H9 (cell line): ENCODE data around the gene DNAJC5. TPM values are rescaled to one million over a fixed set of nuclear protein-coding genes. Genes with fewer than 3 reads are reported as not detected.
A peak's percentile ranks its signal among the peaks of the same experiment; 100 is the strongest.

Experiments
- DNase-seq: peaks from one replicate; pipeline ENCODE4 v3.0.0-alpha.2; 2017
- H2AFZ ChIP-seq: one replicate; pipeline ENCODE4 v1.6.1; 2013; ENCODE audit warnings: mild to moderate bottlenecking, low read length, control low read depth, moderate library complexity
- H2AK5ac ChIP-seq: 2 replicates; pipeline ENCODE4 v1.6.1; 2013; ENCODE audit warnings: low read length, control low read depth, mixed read lengths; ENCODE audit not compliant: insufficient read length
- H2BK120ac ChIP-seq: one replicate; pipeline ENCODE4 v1.6.1; 2013; ENCODE audit warnings: low read depth, mild to moderate bottlenecking, low read length, control low read depth, inconsistent platforms; ENCODE audit not compliant: poor library complexity, severe bottlenecking
- H2BK12ac ChIP-seq: 2 replicates; pipeline ENCODE4 v1.6.1; 2013; ENCODE audit warnings: low read length, control low read depth, mixed read lengths, low read depth; ENCODE audit not compliant: insufficient read length
- H2BK15ac ChIP-seq: 2 replicates; pipeline ENCODE4 v1.6.1; 2013; ENCODE audit warnings: low read depth, low read length, control low read depth
- H2BK20ac ChIP-seq: one replicate; pipeline ENCODE4 v1.6.1; 2013; ENCODE audit warnings: low read depth, mild to moderate bottlenecking, low read length, control low read depth, inconsistent platforms; ENCODE audit not compliant: poor library complexity, severe bottlenecking
- H2BK5ac ChIP-seq: 2 replicates; pipeline ENCODE4 v1.6.1; 2013; ENCODE audit warnings: low read length, control low read depth, mixed read lengths; ENCODE audit not compliant: insufficient read length
- H3K14ac ChIP-seq: 2 replicates; pipeline ENCODE4 v1.6.1; 2013; ENCODE audit warnings: low read length, control low read depth; ENCODE audit not compliant: insufficient read depth
- H3K18ac ChIP-seq: 2 replicates; pipeline ENCODE4 v1.6.1; 2013; ENCODE audit warnings: low read depth, mild to moderate bottlenecking, mixed read lengths, low read length, control low read depth; ENCODE audit not compliant: insufficient read length
- H3K23ac ChIP-seq: 2 replicates; pipeline ENCODE4 v1.6.1; 2013; ENCODE audit warnings: low read length, control low read depth, mixed read lengths, low read depth; ENCODE audit not compliant: insufficient read length
- H3K23me2 ChIP-seq: 2 replicates; pipeline ENCODE4 v1.6.1; 2013; ENCODE audit warnings: low read depth, mild to moderate bottlenecking, mixed read lengths, low read length, control low read depth; ENCODE audit not compliant: insufficient read length, poor library complexity, severe bottlenecking
- H3K27ac ChIP-seq: 2 replicates; pipeline ENCODE4 v1.5.1; 2013; ENCODE audit warnings: low read length, control low read depth, mixed read lengths, low read depth; ENCODE audit not compliant: insufficient read length
- H3K27me3 ChIP-seq: 2 replicates; pipeline ENCODE4 v1.6.1; 2013; ENCODE audit warnings: low read length, control low read depth, inconsistent platforms; ENCODE audit not compliant: insufficient read depth
- H3K4ac ChIP-seq: 2 replicates; pipeline ENCODE4 v1.6.1; 2013; ENCODE audit warnings: low read depth, mild to moderate bottlenecking, control low read depth, inconsistent platforms, low read length, moderate library complexity
- H3K4me1 ChIP-seq: 2 replicates; pipeline ENCODE4 v1.6.1; 2013; ENCODE audit warnings: low read length, control low read depth, inconsistent platforms; ENCODE audit not compliant: insufficient read depth
- H3K4me2 ChIP-seq: 2 replicates; pipeline ENCODE4 v1.6.1; 2013; ENCODE audit warnings: low read length, control low read depth, mixed read lengths; ENCODE audit not compliant: insufficient read length, insufficient read depth
- H3K56ac ChIP-seq: 2 replicates; pipeline ENCODE4 v1.6.1; 2013; ENCODE audit warnings: low read depth, mild to moderate bottlenecking, mixed read lengths, low read length, control low read depth; ENCODE audit not compliant: insufficient read length
- H3K79me1 ChIP-seq: 2 replicates; pipeline ENCODE4 v1.6.1; 2013; ENCODE audit warnings: low read depth, mild to moderate bottlenecking, moderate library complexity, low read length, control low read depth, inconsistent platforms; ENCODE audit not compliant: insufficient read depth, poor library complexity, severe bottlenecking
- H3K79me2 ChIP-seq: 2 replicates; pipeline ENCODE4 v1.6.1; 2013; ENCODE audit warnings: low read length, control low read depth, inconsistent platforms; ENCODE audit not compliant: insufficient read depth
- H3K9ac ChIP-seq: 2 replicates; pipeline ENCODE4 v1.6.1; 2013; ENCODE audit warnings: low read length, control low read depth, mixed read lengths; ENCODE audit not compliant: insufficient read length; ENCODE audit errors: extremely low read depth
- H3K9me3 ChIP-seq: one replicate; pipeline ENCODE4 v1.6.1; 2013; ENCODE audit warnings: low read depth, low read length, inconsistent platforms; ENCODE audit not compliant: control insufficient read depth
- H3T11ph ChIP-seq: one replicate; pipeline ENCODE4 v1.6.1; 2013; ENCODE audit warnings: mild to moderate bottlenecking, low read length, control low read depth, inconsistent platforms
- H4K20me1 ChIP-seq: one replicate; pipeline ENCODE4 v1.6.1; 2013; ENCODE audit not compliant: control insufficient read depth, insufficient read length, insufficient read depth
- H4K5ac ChIP-seq: 2 replicates; pipeline ENCODE4 v1.6.1; 2013; ENCODE audit warnings: low read depth, mild to moderate bottlenecking, mixed read lengths, low read length, control low read depth; ENCODE audit not compliant: insufficient read length
- H4K8ac ChIP-seq: replicated peaks from 2 replicates; pipeline ENCODE4 v1.6.1; 2013; ENCODE audit warnings: low read length, control low read depth, mixed read lengths, low read depth; ENCODE audit not compliant: insufficient read length
- H4K91ac ChIP-seq: 2 replicates; pipeline ENCODE4 v1.6.1; 2013; ENCODE audit warnings: low read depth, mild to moderate bottlenecking, moderate library complexity, mixed read lengths, low read length, control low read depth; ENCODE audit not compliant: insufficient read length
- H3K27ac Mint-ChIP-seq, 3 experiments: 2 replicates in 2 of 3; 3 replicates in 1 of 3; pipeline ENCODE4 v1.8.0; 2020 to 2021; ENCODE audit warnings: mixed read lengths in 3 of 3, mild to moderate bottlenecking in 1 of 3, moderate library complexity in 1 of 3
- H3K27me3 Mint-ChIP-seq: 2 replicates; pipeline ENCODE4 v1.8.0; 2021; ENCODE audit warnings: low read depth, mild to moderate bottlenecking, moderate library complexity, mixed read lengths
- H3K36me3 Mint-ChIP-seq, 3 experiments: 2 replicates in 2 of 3; 3 replicates in 1 of 3; pipeline ENCODE4 v1.8.0; 2020 to 2021; ENCODE audit warnings: low read depth in 3 of 3, mixed read lengths in 3 of 3; ENCODE audit not compliant: insufficient read depth in 1 of 3
- H3K4me1 Mint-ChIP-seq, 2 experiments: 2 replicates each; pipeline ENCODE4 v1.8.0; 2020; ENCODE audit warnings: mixed read lengths in 2 of 2
- H3K4me3 Mint-ChIP-seq, 2 experiments: 2 replicates in 1 of 2; 3 replicates in 1 of 2; pipeline ENCODE4 v1.8.0; 2020 to 2021; ENCODE audit warnings: mild to moderate bottlenecking in 2 of 2, mixed read lengths in 2 of 2, moderate library complexity in 1 of 2
- H3K9me3 Mint-ChIP-seq, 2 experiments: 2 replicates in 1 of 2; 3 replicates in 1 of 2; pipeline ENCODE4 v1.8.0; 2020; ENCODE audit warnings: mild to moderate bottlenecking in 2 of 2, mixed read lengths in 2 of 2, moderate library complexity in 1 of 2
- WGBS: extraction: QIAGEN DNeasy Blood & Tissue Kit; methylation state at CpG from one replicate; pipeline ENCODE4 v1.1.7; 2013; ENCODE audit warnings: missing lambda C conversion rate, low lambda C conversion rate, mixed read lengths; ENCODE audit not compliant: insufficient read length; ENCODE audit errors: extremely low coverage; 5-methylcytosine and 5-hydroxymethylcytosine counted together
- total RNA-seq: library from RNA; stranded (reverse); gene quantifications from 2 replicates; pipeline ENCODE4 v1.2.1, GENCODE V29; 2021
- TF ChIP-seq, protein P1 (sequence below): fragments of 200-600 bp; sonication (generic); conservative IDR thresholded peaks from 3 replicates; pipeline ENCODE4 v1.8.0; 2021; ENCODE audit warnings: antibody characterized with exemption, mild to moderate bottlenecking

The DNAJC5 gene
- total RNA-seq, 1 experiment from 2014 or later: 43.0 TPM

DNA sequence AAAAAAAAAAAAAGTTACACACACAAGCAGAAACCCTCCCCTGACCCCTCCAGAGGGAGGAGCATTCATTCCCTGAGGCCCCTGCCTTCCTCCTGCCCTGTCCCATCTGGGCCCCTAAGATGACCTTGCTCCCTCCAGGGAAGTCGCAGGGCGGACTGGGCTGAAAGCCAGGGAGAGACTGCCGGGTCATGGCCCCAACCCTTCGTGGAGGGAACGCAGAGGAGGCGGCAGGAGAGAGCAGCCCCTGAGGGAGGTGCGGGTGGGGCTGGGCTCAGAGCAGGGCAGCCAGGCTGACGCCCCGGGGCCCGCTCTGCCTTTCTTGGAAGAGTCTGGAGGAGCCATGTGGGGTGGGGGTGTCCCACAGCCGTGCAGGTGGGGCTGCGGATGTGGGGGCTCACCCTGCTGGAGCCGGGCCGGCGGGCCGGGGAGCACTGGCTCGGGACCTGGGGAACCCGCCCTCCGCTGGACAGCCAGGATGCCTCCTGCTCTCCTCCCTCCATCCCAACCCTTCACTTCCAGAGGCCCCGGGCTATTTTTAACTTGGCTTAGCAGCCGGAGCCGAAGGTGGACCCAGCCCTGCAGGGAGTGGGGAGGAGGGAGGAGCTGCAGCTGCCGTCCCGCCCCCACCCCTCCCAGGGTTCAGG, 48.7 kb upstream of the DNAJC5 start:
- no peak overlapping the region for H3K56ac ChIP-seq
- H3K79me1 ChIP-seq: no peaks in the 10 kb centered on the region
- no peak overlapping the region for H2BK5ac ChIP-seq
- no peaks in the 10 kb centered on the region for H3K36me3 Mint-ChIP-seq
- peak; percentile 81 for DNase-seq
- peaks cover 14 to 15% of the 10 kb centered on the region in 2 experiments for H3K4me1 Mint-ChIP-seq
- TF ChIP-seq, protein P1, sequence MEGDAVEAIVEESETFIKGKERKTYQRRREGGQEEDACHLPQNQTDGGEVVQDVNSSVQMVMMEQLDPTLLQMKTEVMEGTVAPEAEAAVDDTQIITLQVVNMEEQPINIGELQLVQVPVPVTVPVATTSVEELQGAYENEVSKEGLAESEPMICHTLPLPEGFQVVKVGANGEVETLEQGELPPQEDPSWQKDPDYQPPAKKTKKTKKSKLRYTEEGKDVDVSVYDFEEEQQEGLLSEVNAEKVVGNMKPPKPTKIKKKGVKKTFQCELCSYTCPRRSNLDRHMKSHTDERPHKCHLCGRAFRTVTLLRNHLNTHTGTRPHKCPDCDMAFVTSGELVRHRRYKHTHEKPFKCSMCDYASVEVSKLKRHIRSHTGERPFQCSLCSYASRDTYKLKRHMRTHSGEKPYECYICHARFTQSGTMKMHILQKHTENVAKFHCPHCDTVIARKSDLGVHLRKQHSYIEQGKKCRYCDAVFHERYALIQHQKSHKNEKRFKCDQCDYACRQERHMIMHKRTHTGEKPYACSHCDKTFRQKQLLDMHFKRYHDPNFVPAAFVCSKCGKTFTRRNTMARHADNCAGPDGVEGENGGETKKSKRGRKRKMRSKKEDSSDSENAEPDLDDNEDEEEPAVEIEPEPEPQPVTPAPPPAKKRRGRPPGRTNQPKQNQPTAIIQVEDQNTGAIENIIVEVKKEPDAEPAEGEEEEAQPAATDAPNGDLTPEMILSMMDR: no peak
- no peaks in the 10 kb centered on the region for H3K27me3 ChIP-seq
- H2BK12ac ChIP-seq: no peak overlapping the region
- no peaks in the 10 kb centered on the region for H4K20me1 ChIP-seq
- no peak overlapping the region for H3T11ph ChIP-seq
- no peak overlapping the region for H2BK15ac ChIP-seq
- H3K9me3 Mint-ChIP-seq: no peaks in the 10 kb centered on the region
- H3K27ac ChIP-seq: no peak overlapping the region
- H2AFZ ChIP-seq: no peak overlapping the region
- H3K27me3 Mint-ChIP-seq: peaks cover 10% of the 10 kb centered on the region
- H3K23ac ChIP-seq: no peak overlapping the region
- no peak overlapping the region for H2BK120ac ChIP-seq
- no peak overlapping the region for H4K91ac ChIP-seq
- no peak overlapping the region for H2BK20ac ChIP-seq
- H3K4me2 ChIP-seq: peak overlapping the region; percentile 44
- H3K9ac ChIP-seq: no peak overlapping the region
- H2AK5ac ChIP-seq: no peak overlapping the region
- WGBS: no CpG with 5 or more reads among the region's 24 CpGs
- no peak overlapping the region for H4K5ac ChIP-seq
- peaks cover 5% of the 10 kb centered on the region; the same call in 1 of the 2 replicates for H3K4me1 ChIP-seq
- peak overlapping the region; percentile 51; the same call in 1 of the 2 replicates for H3K14ac ChIP-seq
- no peaks in the 10 kb centered on the region for H3K9me3 ChIP-seq
- peak overlapping the region; percentile 63 to 74 for H3K4me3 Mint-ChIP-seq
- no peak overlapping the region for H4K8ac ChIP-seq
- H3K79me2 ChIP-seq: no peaks in the 10 kb centered on the region
- no peak overlapping the region for H3K4ac ChIP-seq
- peak overlapping the region; percentile 77 for H3K18ac ChIP-seq
- peaks cover 5% of the 10 kb centered on the region for H3K23me2 ChIP-seq
- peak overlapping the region in 2 of 3 experiments; percentile 88 to 93; a peak in 4 of 7 replicates for H3K27ac Mint-ChIP-seq
